HG02678 (cell line): ENCODE measurements around the gene TAF11L2.
"Not testable (repeated sequence)": the region's sequence is repeated elsewhere in the genome, so short reads cannot be mapped to it uniquely, and the experiment has no call there.

Experiments used
- ATAC-seq: cut with Tn5 transposase; IDR thresholded peaks from one replicate; pipeline ENCODE4 v1.9.1; 2021; ENCODE audit warnings: mild to moderate bottlenecking, moderate library complexity; ENCODE audit not compliant: unreplicated experiment

Gene TAF11L2

DNA sequence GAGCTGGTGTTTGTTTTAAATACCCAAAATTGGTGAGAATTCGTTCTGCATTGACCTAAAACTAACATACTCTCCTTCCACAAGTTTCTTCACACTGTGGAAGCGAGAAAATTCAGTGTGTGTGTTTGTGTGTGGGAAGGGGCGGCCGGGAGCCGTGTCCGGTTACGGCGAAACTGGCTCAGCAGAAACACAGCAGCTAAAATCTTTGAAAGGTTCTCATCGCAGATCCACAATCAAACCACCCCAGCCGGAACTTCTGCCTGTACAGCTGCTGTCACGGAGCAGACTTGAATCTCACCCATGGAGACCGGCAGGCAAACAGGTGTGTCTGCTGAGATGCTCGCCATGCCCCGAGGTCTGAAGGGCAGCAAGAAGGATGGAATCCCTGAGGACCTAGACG lies 26.9 kb downstream of the TAF11L2 start, which contains the start of gene TAF11L5:
Gene TAF11L5, plus strand, starts transcription at position 301 of the 400 bp plus-strand sequence.
- ATAC-seq = not testable (repeated sequence)

- ATAC-seq = not testable (repeated sequence)
These were observed 28.5 kb downstream of the TAF11L2 start for GRCh38 chr5:17526504-17526903.

GRCh38 chr5:17528369-17528768 lies 30.3 kb downstream of the TAF11L2 start, which contains the start of gene TAF11L6:
TSS of gene TAF11L6 (plus strand) at chr5:17528669.
- ATAC-seq = not testable (repeated sequence)
